ENCODE measurements around the gene IDUA. TPM values are rescaled to one million over a fixed set of nuclear protein-coding genes. Genes with fewer than 3 reads are reported as not detected.

Gene IDUA
- total RNA-seq, 1 donor from 2014 or later, result 25.5 TPM

DNA sequence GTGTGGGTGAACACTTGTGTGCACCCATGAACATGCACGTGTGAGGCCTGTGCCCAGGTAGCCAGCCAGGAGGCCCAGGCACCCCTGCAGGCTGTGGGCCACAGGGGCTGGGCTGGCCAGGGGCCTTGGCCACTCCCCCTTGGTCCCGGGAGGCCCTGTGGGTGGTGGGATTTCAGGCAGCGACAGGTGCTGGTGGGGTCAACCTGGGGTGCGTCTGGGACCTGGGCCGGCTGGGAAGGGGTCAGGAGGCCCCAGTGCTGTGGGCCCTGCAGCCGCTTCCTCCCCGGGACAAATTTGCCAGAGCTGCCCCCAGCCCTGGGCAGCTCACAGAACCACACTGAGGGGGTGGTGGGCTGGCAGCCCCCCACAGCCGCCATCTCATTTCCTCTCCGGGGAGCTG is 32.5 kb downstream of the IDUA start:
- H3K27ac Mint-ChIP-seq, result no peak overlapping the region
- intact Hi-C loops (cut with micrococcal nuclease), result no loop called here
- no peak for DNase-seq (ENCODE audit: low spot score)
- no peaks in the 10 kb centered on the region for H3K27me3 Mint-ChIP-seq (ENCODE audit: low read depth)
- no peaks in the 10 kb centered on the region for H3K36me3 Mint-ChIP-seq (ENCODE audit: low read depth)
- no peak overlapping the region for H3K4me3 Mint-ChIP-seq (ENCODE audit: low read depth)
- no peaks in the 10 kb centered on the region for H3K9me3 Mint-ChIP-seq
- no peaks in the 10 kb centered on the region for H3K4me1 Mint-ChIP-seq (ENCODE audit: low read depth)

DNA sequence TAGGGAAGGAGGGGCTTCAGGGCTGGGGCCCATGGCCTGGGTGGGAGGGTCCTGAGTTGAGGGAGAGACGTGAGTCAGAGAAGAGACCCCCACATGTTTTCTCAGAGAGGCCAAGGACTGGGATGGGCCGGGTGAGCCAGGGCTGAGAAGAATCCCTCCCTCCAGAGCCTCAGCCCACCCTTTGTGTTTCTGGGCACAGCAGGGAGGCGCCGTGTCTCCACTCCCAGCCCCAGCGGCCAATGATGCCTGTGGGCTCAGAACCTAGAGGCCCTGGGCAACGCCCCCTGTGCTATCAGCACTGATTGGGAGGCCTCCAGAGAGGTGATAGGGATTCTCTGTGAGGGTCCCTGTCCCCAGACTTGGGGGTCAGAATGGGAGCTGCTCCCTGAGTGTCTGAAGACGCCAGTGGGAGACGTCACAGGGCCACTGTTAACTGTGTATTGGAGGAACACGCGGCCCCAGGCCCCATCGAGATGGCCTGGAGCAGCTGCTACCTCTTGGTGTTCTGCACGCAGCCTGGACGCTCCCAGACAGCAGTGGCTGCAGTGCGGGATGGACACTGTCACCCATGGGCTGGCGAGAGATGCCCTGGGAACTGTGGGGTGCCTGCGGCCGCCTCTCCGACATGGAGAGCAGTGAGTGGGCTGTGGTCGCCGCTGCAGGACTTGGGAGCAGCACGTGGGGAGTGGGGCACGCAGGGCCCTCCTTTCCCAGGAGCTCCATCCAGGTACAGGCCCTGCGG is 33.1 kb downstream of the IDUA start:
- no peaks in the 10 kb centered on the region for H3K36me3 Mint-ChIP-seq (ENCODE audit: low read depth)
- no peaks in the 10 kb centered on the region for H3K4me1 Mint-ChIP-seq (ENCODE audit: low read depth)
- H3K27ac Mint-ChIP-seq, result no peak overlapping the region
- intact Hi-C loops (cut with micrococcal nuclease), result no loop called here
- DNase-seq (ENCODE audit: low spot score), result no peak
- H3K4me3 Mint-ChIP-seq (ENCODE audit: low read depth), result no peak overlapping the region
- H3K27me3 Mint-ChIP-seq (ENCODE audit: low read depth), result no peaks in the 10 kb centered on the region
- H3K9me3 Mint-ChIP-seq, result no peaks in the 10 kb centered on the region

DNA sequence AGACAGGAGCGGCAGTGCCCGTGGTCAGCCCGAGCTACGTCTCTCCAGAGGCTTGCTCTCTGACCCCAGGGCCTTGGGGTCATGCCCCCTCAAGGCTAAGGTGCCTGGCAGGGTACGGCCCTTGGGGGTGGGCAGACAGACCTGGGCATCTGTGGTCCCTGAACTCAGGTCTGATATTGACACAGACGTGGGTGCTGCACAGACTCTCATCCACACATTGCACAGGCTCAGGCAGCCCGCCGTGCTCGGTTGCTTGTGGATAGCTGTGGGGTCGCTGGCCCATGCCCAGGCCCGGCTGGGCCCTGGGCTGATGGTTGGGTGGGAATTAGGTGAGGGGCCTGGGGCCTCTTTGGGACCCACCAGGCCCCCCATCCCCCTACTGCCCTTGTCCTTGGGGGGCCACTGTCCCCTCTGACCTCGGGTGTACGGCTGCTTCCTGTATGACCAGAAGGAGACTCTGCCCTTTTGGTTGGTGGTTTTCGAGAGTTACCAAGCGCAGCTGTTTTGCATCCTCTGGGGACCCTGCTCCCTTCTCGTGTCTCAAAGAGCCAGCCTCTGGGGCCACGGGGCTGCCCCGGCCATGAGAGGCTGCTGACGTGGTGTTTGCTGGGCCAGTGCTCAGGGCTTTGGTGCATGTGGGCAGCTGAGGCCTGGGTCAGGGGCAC is 34.7 kb downstream of the IDUA start:
- Mint-ChIP-seq H3K4me3 (ENCODE audit: low read depth) (no peak overlapping the region), H3K27me3 (ENCODE audit: low read depth) (no peaks in the 10 kb centered on the region), H3K4me1 (ENCODE audit: low read depth) (peaks cover 4% of the 10 kb centered on the region), H3K36me3 (ENCODE audit: low read depth) (peaks cover 7% of the 10 kb centered on the region), H3K9me3 (no peaks in the 10 kb centered on the region), H3K27ac (no peak overlapping the region)
- DNase-seq (ENCODE audit: low spot score), result no peak
- intact Hi-C loops (cut with micrococcal nuclease), result no loop called here

GRCh38 chr4:1022051-1022738 is 35.4 kb downstream of the IDUA start:
- no peak for DNase-seq (ENCODE audit: low spot score)
- intact Hi-C loops (cut with micrococcal nuclease), result no loop called here
- Mint-ChIP-seq H3K4me3 (ENCODE audit: low read depth) (no peak overlapping the region), H3K4me1 (ENCODE audit: low read depth) (peaks cover 4% of the 10 kb centered on the region), H3K27ac (no peak overlapping the region), H3K36me3 (ENCODE audit: low read depth) (peaks cover 7% of the 10 kb centered on the region), H3K9me3 (no peaks in the 10 kb centered on the region), H3K27me3 (ENCODE audit: low read depth) (no peaks in the 10 kb centered on the region)

DNA sequence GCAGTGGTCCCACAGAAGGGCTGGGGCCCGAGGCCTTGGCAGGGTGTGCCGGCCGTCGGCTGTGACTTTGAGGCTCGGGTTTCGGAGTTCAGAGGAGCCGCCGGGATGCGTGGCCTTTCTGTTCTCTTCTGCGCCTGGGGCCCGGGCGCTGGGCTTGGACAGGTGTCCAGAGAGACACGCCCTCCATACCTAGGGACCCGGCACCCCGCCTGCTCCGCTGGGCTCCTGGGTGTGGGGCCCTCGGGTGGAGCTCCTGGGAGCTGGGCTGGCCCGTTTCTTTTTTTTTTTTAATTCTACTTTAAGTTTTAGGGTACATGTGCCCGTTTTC is 35.9 kb downstream of the IDUA start:
- intact Hi-C loops (cut with micrococcal nuclease), result no loop called here

DNA sequence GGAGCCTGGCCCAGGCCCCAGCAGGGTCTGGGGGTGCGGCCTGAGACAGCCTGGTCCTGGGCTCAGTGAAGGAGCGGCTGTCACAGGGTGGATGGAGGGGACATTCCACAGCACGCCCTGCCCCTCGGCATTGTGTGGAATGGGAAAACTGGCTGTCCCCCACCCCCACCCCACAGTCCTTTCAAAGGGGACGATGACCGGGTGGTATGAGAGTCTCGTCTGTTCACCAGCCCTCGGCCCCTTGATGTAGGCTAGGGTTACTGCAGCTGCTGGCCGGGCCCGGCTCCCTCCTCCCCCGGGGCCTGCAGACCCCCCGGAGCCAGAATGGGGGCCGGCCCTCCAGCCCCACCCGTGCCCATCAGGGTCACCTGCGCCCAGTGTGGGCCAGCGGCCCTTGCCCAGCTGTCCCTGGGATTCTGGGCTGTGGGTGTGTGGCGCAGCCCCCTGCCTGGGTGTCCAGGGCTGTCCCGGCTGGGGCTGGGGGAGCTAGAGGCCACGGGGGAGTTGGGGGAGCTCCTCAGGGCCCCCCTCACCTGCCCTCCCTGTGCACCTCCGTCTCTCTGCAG is 36.3 kb downstream of the IDUA start:
- Mint-ChIP-seq H3K27ac (no peak overlapping the region), H3K4me1 (ENCODE audit: low read depth) (peaks cover 4% of the 10 kb centered on the region), H3K9me3 (no peaks in the 10 kb centered on the region), H3K36me3 (ENCODE audit: low read depth) (peaks cover 7% of the 10 kb centered on the region), H3K4me3 (ENCODE audit: low read depth) (no peak overlapping the region), H3K27me3 (ENCODE audit: low read depth) (no peaks in the 10 kb centered on the region)
- intact Hi-C loops (cut with micrococcal nuclease), result no loop called here
- no peak for DNase-seq (ENCODE audit: low spot score)

More for the DNA sequence above, 35.9 kb downstream of the IDUA start:
- Mint-ChIP-seq H3K4me1 (ENCODE audit: low read depth) (peaks cover 4% of the 10 kb centered on the region), H3K27ac (no peak overlapping the region), H3K36me3 (ENCODE audit: low read depth) (peaks cover 7% of the 10 kb centered on the region), H3K27me3 (ENCODE audit: low read depth) (no peaks in the 10 kb centered on the region), H3K9me3 (no peaks in the 10 kb centered on the region), H3K4me3 (ENCODE audit: low read depth) (no peak overlapping the region)
- DNase-seq (ENCODE audit: low spot score), result no peak

GRCh38 chr4:1023895-1024740 is 37.3 kb downstream of the IDUA start:
- peaks cover 7% of the 10 kb centered on the region for H3K36me3 Mint-ChIP-seq (ENCODE audit: low read depth)
- no peak for DNase-seq (ENCODE audit: low spot score)
- no peaks in the 10 kb centered on the region for H3K9me3 Mint-ChIP-seq
- H3K27ac Mint-ChIP-seq, result no peak overlapping the region
- intact Hi-C loops (cut with micrococcal nuclease), result no loop called here
- H3K27me3 Mint-ChIP-seq (ENCODE audit: low read depth), result no peaks in the 10 kb centered on the region
- no peak overlapping the region for H3K4me3 Mint-ChIP-seq (ENCODE audit: low read depth)
- H3K4me1 Mint-ChIP-seq (ENCODE audit: low read depth), result peaks cover 4% of the 10 kb centered on the region

DNA sequence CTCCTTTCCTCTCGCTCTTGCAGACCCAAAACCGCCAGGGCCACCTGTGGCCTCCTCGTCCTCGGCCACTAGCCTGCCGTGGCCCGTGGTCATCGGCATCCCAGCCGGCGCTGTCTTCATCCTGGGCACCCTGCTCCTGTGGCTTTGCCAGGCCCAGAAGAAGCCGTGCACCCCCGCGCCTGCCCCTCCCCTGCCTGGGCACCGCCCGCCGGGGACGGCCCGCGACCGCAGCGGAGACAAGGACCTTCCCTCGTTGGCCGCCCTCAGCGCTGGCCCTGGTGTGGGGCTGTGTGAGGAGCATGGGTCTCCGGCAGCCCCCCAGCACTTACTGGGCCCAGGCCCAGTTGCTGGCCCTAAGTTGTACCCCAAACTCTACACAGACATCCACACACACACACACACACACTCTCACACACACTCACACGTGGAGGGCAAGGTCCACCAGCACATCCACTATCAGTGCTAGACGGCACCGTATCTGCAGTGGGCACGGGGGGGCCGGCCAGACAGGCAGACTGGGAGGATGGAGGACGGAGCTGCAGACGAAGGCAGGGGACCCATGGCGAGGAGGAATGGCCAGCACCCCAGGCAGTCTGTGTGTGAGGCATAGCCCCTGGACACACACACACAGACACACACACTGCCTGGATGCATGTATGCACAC is 38.2 kb downstream of the IDUA start:
- Mint-ChIP-seq H3K27ac (no peak overlapping the region), H3K36me3 (ENCODE audit: low read depth) (peaks cover 7% of the 10 kb centered on the region), H3K9me3 (no peaks in the 10 kb centered on the region), H3K27me3 (ENCODE audit: low read depth) (no peaks in the 10 kb centered on the region), H3K4me3 (ENCODE audit: low read depth) (no peak overlapping the region), H3K4me1 (ENCODE audit: low read depth) (peaks cover 4% of the 10 kb centered on the region)
- intact Hi-C loops (cut with micrococcal nuclease), result no loop called here
- no peak for DNase-seq (ENCODE audit: low spot score)

GRCh38 chr4:1026115-1026514 is 39.3 kb downstream of the IDUA start:
- no peaks in the 10 kb centered on the region for H3K27me3 Mint-ChIP-seq (ENCODE audit: low read depth)
- peaks cover 7% of the 10 kb centered on the region for H3K36me3 Mint-ChIP-seq (ENCODE audit: low read depth)
- H3K4me1 Mint-ChIP-seq (ENCODE audit: low read depth), result peaks cover 4% of the 10 kb centered on the region
- H3K4me3 Mint-ChIP-seq (ENCODE audit: low read depth), result no peak overlapping the region
- DNase-seq (ENCODE audit: low spot score), result peak; percentile 29
- no peak overlapping the region for H3K27ac Mint-ChIP-seq
- intact Hi-C loops (cut with micrococcal nuclease), result no loop called here
- no peaks in the 10 kb centered on the region for H3K9me3 Mint-ChIP-seq

DNA sequence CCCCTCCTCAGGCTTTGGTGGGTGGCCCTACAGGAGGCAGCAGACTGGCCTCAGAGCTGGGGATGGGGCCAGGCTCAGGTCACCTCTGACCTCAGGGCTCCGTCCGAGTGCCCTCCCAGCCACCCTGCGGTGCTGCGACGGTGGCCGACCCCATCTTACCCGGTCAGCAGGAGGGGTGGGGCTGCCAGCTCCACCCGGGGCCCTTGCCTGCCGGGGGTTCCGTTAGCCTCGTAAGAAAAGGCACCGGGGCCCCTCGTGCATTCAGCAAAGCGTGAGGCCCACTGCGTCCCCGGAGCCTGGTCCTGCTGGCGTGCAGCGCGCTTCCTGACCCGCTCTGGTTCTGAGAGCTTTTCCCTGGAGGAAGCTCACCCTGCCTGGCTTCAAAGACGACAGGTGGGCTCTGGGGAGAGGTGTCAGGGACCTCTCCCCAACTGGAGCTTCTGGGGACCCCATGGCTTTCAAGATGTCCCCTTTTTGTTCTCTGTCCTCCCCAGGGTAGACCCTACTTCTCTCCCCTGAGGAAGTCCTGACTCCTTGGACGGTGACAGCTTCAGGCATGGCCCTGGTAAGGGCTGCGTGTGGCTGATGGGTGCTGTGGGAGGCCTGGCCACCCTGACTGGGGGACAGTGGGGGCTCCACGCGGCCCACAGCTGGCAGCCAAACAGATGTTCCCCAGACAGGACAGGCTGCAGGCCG is 40.5 kb downstream of the IDUA start:
- Mint-ChIP-seq H3K4me1 (ENCODE audit: low read depth) (peaks cover 4% of the 10 kb centered on the region), H3K27me3 (ENCODE audit: low read depth) (no peaks in the 10 kb centered on the region), H3K4me3 (ENCODE audit: low read depth) (no peak overlapping the region), H3K36me3 (ENCODE audit: low read depth) (peaks cover 7% of the 10 kb centered on the region), H3K9me3 (no peaks in the 10 kb centered on the region), H3K27ac (no peak overlapping the region)
- intact Hi-C loops (cut with micrococcal nuclease), result no loop called here
- DNase-seq (ENCODE audit: low spot score), result no peak

GRCh38 chr4:1027915-1028238 is 41.0 kb downstream of the IDUA start:
- intact Hi-C loops (cut with micrococcal nuclease), result no loop called here
- Mint-ChIP-seq H3K9me3 (no peaks in the 10 kb centered on the region), H3K4me1 (ENCODE audit: low read depth) (peaks cover 4% of the 10 kb centered on the region), H3K36me3 (ENCODE audit: low read depth) (peaks cover 7% of the 10 kb centered on the region), H3K27me3 (ENCODE audit: low read depth) (no peaks in the 10 kb centered on the region), H3K4me3 (ENCODE audit: low read depth) (no peak overlapping the region), H3K27ac (no peak overlapping the region)
- no peak for DNase-seq (ENCODE audit: low spot score)

All from activated T-helper 2 cell treated with anti-CD3 and anti-CD28 coated beads, Interferon-gamma antibody, Interleukin-2, Interleukin-4, amounts not matched to agents 10 μg/mL and 5 μg/mL and 100 μg/mL, durations not matched to agents 14 hours and 24 hours and 36 hours (primary cell).